ENCODE data around the gene THBS4. TPM values are rescaled to one million over a fixed set of nuclear protein-coding genes. Genes with fewer than 3 reads are reported as not detected.

The THBS4 gene
- polyA plus RNA-seq, 3 donors = 0.03 TPM; not detected in 2

DNA sequence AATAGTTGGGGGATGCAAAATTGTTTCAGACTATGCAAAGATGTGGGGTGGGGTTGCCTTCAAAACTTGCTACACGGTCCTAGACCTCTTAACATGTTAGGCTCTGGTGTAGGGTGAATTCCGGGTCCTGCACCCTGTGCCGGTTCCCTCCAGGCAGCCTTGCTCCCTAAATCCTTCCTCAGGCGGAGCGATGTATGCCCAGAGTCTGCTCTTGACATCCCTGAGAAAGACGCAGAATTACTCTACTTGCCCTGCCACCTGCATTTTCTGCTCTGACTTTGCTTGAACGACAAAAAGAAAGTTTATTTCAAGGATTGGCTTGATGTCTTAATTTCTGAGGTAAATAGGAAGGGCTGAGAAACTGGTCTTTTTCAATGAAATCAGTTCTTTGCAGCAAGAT, 691 bp downstream of the THBS4 start:
- intact Hi-C loops (cut with micrococcal nuclease) = no loop called here
- H3K4me1 ChIP-seq (ENCODE audit: control insufficient read depth in 1 of 2, insufficient read depth in 2 of 2, low read length in 2 of 2) = peaks cover 7% of the 10 kb centered on the region in 2 donors
- Mint-ChIP-seq H3K36me3 (peaks cover 0 to 6% of the 10 kb centered on the region in 2 donors), H3K4me1 (peaks cover 11% of the 10 kb centered on the region), H3K9me3 (peaks cover 0 to 10% (median 2%) of the 10 kb centered on the region in 7 donors), H3K27me3 (ENCODE audit: low read depth in 3 of 3) (peaks cover 46 to 60% (median 47%) of the 10 kb centered on the region in 3 donors), H3K27ac (no peak overlapping the region), H3K4me3 (peak overlapping the region; percentile 29 to 78)
- TF ChIP-seq, protein P1, sequence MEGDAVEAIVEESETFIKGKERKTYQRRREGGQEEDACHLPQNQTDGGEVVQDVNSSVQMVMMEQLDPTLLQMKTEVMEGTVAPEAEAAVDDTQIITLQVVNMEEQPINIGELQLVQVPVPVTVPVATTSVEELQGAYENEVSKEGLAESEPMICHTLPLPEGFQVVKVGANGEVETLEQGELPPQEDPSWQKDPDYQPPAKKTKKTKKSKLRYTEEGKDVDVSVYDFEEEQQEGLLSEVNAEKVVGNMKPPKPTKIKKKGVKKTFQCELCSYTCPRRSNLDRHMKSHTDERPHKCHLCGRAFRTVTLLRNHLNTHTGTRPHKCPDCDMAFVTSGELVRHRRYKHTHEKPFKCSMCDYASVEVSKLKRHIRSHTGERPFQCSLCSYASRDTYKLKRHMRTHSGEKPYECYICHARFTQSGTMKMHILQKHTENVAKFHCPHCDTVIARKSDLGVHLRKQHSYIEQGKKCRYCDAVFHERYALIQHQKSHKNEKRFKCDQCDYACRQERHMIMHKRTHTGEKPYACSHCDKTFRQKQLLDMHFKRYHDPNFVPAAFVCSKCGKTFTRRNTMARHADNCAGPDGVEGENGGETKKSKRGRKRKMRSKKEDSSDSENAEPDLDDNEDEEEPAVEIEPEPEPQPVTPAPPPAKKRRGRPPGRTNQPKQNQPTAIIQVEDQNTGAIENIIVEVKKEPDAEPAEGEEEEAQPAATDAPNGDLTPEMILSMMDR (IDR thresholded peaks at IDR 0.05) = no peak
- H3K9me3 ChIP-seq (replicated peaks in 1 of 2; ENCODE audit: control insufficient read depth in 1 of 2, insufficient read depth in 1 of 2, low read length in 2 of 2) = peaks cover 0 to 18% of the 10 kb centered on the region in 2 donors
- H3K79me2 ChIP-seq (ENCODE audit: insufficient read depth, low read length) = no peaks in the 10 kb centered on the region
- H3K4me2 ChIP-seq (replicated peaks; ENCODE audit: extremely low read depth, low read length, poor library complexity, severe bottlenecking) = peak overlapping the region; percentile 47
- H3K27ac ChIP-seq (ENCODE audit: low read depth in 1 of 2, low read length in 2 of 2) = no peak overlapping the region
- WGBS (ENCODE audit: insufficient coverage) = 87% methylated on average over 3 of the region's 7 CpGs
- no peak overlapping the region for H3K4me3 ChIP-seq (replicated peaks in 1 of 3; ENCODE audit: low read depth in 2 of 3, low read length in 3 of 3)
- H3K27me3 ChIP-seq (ENCODE audit: control insufficient read depth in 2 of 2, insufficient read depth in 2 of 2, low read length in 2 of 2) = peaks cover 50 to 58% of the 10 kb centered on the region in 2 donors
- no peak overlapping the region for H2AFZ ChIP-seq (ENCODE audit: insufficient read depth, low read depth, low read length, poor library complexity, severe bottlenecking)
- DNase-seq = no peak
- no peaks in the 10 kb centered on the region for H4K20me1 ChIP-seq (ENCODE audit: insufficient read depth, low read length)
- no peaks in the 10 kb centered on the region for H3K36me3 ChIP-seq (replicated peaks in 1 of 2; ENCODE audit: control insufficient read depth in 1 of 2, insufficient read depth in 2 of 2, low read length in 2 of 2)
- H3K9ac ChIP-seq (ENCODE audit: insufficient read depth, low read length, poor library complexity, severe bottlenecking) = no peak overlapping the region

DNA sequence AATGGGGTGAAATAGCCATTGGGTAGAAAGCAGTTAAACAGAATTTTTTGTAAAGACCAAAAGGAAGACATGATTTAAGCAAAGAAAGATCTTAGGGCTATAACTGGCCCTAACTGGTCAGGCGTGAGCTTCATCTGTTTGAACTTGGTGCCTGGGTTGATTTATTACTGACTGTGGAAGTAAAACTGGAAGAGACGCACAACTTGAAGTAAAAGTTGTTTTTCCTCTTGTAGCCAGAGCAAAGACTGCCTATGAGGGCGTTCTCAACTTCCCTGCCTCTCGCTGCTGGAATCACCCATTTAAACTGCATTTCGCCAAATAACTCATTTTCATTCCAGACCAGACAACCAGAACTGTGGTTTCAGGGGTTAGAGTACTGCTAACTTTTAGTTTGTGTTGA, 1.5 kb downstream of the THBS4 start:
- H3K36me3 ChIP-seq (replicated peaks in 1 of 2; ENCODE audit: control insufficient read depth in 1 of 2, insufficient read depth in 2 of 2, low read length in 2 of 2) = no peaks in the 10 kb centered on the region
- Mint-ChIP-seq H3K27me3 (ENCODE audit: low read depth in 3 of 3) (peaks cover 46 to 60% (median 47%) of the 10 kb centered on the region in 3 donors), H3K36me3 (peaks cover 0 to 6% of the 10 kb centered on the region in 2 donors), H3K4me3 (peak overlapping the region in 1 of 2 donors; percentile 78), H3K27ac (no peak overlapping the region), H3K9me3 (peaks cover 0 to 10% (median 2%) of the 10 kb centered on the region in 7 donors), H3K4me1 (peaks cover 11% of the 10 kb centered on the region)
- H3K27me3 ChIP-seq (ENCODE audit: control insufficient read depth in 2 of 2, insufficient read depth in 2 of 2, low read length in 2 of 2) = peaks cover 50 to 58% of the 10 kb centered on the region in 2 donors
- DNase-seq = no peak
- H3K4me3 ChIP-seq (replicated peaks in 1 of 3; ENCODE audit: low read depth in 2 of 3, low read length in 3 of 3) = no peak overlapping the region
- WGBS (ENCODE audit: insufficient coverage) = 100% methylated on average over 2 of the region's 5 CpGs
- no peaks in the 10 kb centered on the region for H4K20me1 ChIP-seq (ENCODE audit: insufficient read depth, low read length)
- no peak overlapping the region for H3K4me2 ChIP-seq (replicated peaks; ENCODE audit: extremely low read depth, low read length, poor library complexity, severe bottlenecking)
- H2AFZ ChIP-seq (ENCODE audit: insufficient read depth, low read depth, low read length, poor library complexity, severe bottlenecking) = no peak overlapping the region
- H3K79me2 ChIP-seq (ENCODE audit: insufficient read depth, low read length) = no peaks in the 10 kb centered on the region
- H3K4me1 ChIP-seq (ENCODE audit: control insufficient read depth in 1 of 2, insufficient read depth in 2 of 2, low read length in 2 of 2) = peaks cover 7% of the 10 kb centered on the region in 2 donors
- H3K9ac ChIP-seq (ENCODE audit: insufficient read depth, low read length, poor library complexity, severe bottlenecking) = no peak overlapping the region
- TF ChIP-seq, protein P1 (IDR thresholded peaks at IDR 0.05) = no peak
- H3K9me3 ChIP-seq (replicated peaks in 1 of 2; ENCODE audit: control insufficient read depth in 1 of 2, insufficient read depth in 1 of 2, low read length in 2 of 2) = peaks cover 0 to 18% of the 10 kb centered on the region in 2 donors
- intact Hi-C loops (cut with micrococcal nuclease) = no loop called here
- no peak overlapping the region for H3K27ac ChIP-seq (ENCODE audit: low read depth in 1 of 2, low read length in 2 of 2)

All from CD14-positive monocyte (primary cell).